Activated CD8-positive, alpha-beta memory T cell treated with anti-CD3 and anti-CD28 coated beads, Interleukin-2, amount 50 U/mL, for 1 hour (primary cell): ENCODE results near the gene IRF7.

Experiments
- DNase-seq: peaks from one replicate; pipeline ENCODE4 v3.0.0-alpha.2; 2020; ENCODE audit errors: extremely low read depth

Gene IRF7

GRCh38 chr11:607971-608659, 7.6 kb downstream of the IRF7 start:
- DNase-seq, result no peak

GRCh38 chr11:607020-607780, 8.6 kb downstream of the IRF7 start:
- no peak for DNase-seq

- no peak for DNase-seq
Measured at GRCh38 chr11:606245-606644, 9.5 kb downstream of the IRF7 start.

GRCh38 chr11:605286-606129, 10.2 kb downstream of the IRF7 start:
- no peak for DNase-seq

- no peak for DNase-seq
Measured at GRCh38 chr11:603154-603553, 12.6 kb downstream of the IRF7 start.

GRCh38 chr11:601573-602245, 14.0 kb downstream of the IRF7 start:
- DNase-seq, result no peak

GRCh38 chr11:598005-598680, 17.6 kb downstream of the IRF7 start:
- DNase-seq, result no peak

- no peak for DNase-seq
Measured at GRCh38 chr11:597166-597725, 18.5 kb downstream of the IRF7 start.

- no peak for DNase-seq
Measured at GRCh38 chr11:596374-596773, 19.4 kb downstream of the IRF7 start.

GRCh38 chr11:595400-595799, 20.4 kb downstream of the IRF7 start:
- DNase-seq, result no peak

- no peak for DNase-seq
Measured at GRCh38 chr11:593347-593746, 22.4 kb downstream of the IRF7 start.

- DNase-seq, result no peak
Measured at GRCh38 chr11:592918-593317, 22.8 kb downstream of the IRF7 start.

- DNase-seq, result no peak
Measured at GRCh38 chr11:592501-592900, 23.2 kb downstream of the IRF7 start.

GRCh38 chr11:590997-591396, 24.8 kb downstream of the IRF7 start:
- no peak for DNase-seq

- DNase-seq, result no peak
Measured at GRCh38 chr11:589798-590197, 26.0 kb downstream of the IRF7 start.

- peak; percentile 87 for DNase-seq
Measured at GRCh38 chr11:587978-588380, 27.8 kb downstream of the IRF7 start.

GRCh38 chr11:587546-587945, 28.2 kb downstream of the IRF7 start:
- DNase-seq, result no peak

- no peak for DNase-seq
Measured at GRCh38 chr11:586376-587316, 29.1 kb downstream of the IRF7 start.

GRCh38 chr11:584287-584686, 31.5 kb downstream of the IRF7 start:
- no peak for DNase-seq

- DNase-seq, result no peak
Measured at GRCh38 chr11:581752-582151, 34.0 kb downstream of the IRF7 start.
